Endothelial cell of umbilical vein (primary cell): ENCODE data around the gene PLCH1. TPM values are rescaled to one million over a fixed set of nuclear protein-coding genes. Genes with fewer than 3 reads are reported as not detected.

Source experiments
- BruUV-seq: library from RNA; stranded (reverse); fragments of 400-500 nt; replicated peaks from 2 replicates; lab custom pipeline; 2021; lab: Mats Ljungman, UMichigan
- CTCF ChIA-PET: fragments of 300-600, 350-600 bp; sonication (Branson Sonifier 250); formaldehyde crosslinking; loops from one replicate; lab custom pipeline; 2021; ENCODE audit warnings: antibody characterized with exemption, inconsistent platforms; lab: Charles Lee
- POLR2A ChIA-PET: fragments of 300-600, 350-600 bp; sonication (Branson Sonifier 250); formaldehyde crosslinking; loops from one replicate; lab custom pipeline; 2021; ENCODE audit warnings: antibody characterized with exemption, inconsistent platforms; lab: Charles Lee
- DNase-seq: peaks from one replicate; pipeline ENCODE4 v3.0.0-alpha.2; 2011; ENCODE audit warnings: low read depth, low spot score
- FAIRE-seq: peaks from 2 replicates; lab custom pipeline; 2011; peaks lifted over from hg19 to GRCh38; lab: Jason Lieb, UNC
- H2AFZ ChIP-seq: 2 replicates; pipeline ENCODE4 v1.6.0; 2012; ENCODE audit warnings: low read depth, low read length, control low read depth, inconsistent platforms
- H3K27ac ChIP-seq: 2 replicates; pipeline ENCODE4 v1.5.1; 2011; ENCODE audit warnings: low read depth, mild to moderate bottlenecking, control low read depth, low read length, moderate library complexity; ENCODE audit not compliant: insufficient read depth
- H3K27me3 ChIP-seq, 2 experiments: 2 replicates each; pipeline versions ENCODE4 v1.6.0 to v1.6.1; 2011; ENCODE audit warnings: low read length in 2 of 2, mixed read lengths in 1 of 2; ENCODE audit not compliant: control insufficient read depth in 2 of 2, insufficient read depth in 2 of 2
- H3K36me3 ChIP-seq, 2 experiments: 2 replicates in 1 of 2; 3 replicates in 1 of 2; pipeline ENCODE4 v1.5.1; 2011; ENCODE audit warnings: low read length in 2 of 2, mild to moderate bottlenecking in 1 of 2, moderate library complexity in 1 of 2; ENCODE audit not compliant: control insufficient read depth in 2 of 2, insufficient read depth in 2 of 2; ENCODE audit errors: extremely low read depth in 1 of 2
- H3K4me1 ChIP-seq: 3 replicates; pipeline ENCODE4 v1.5.1; 2011; ENCODE audit warnings: mild to moderate bottlenecking, low read length; ENCODE audit not compliant: control insufficient read depth, insufficient read depth; ENCODE audit errors: extremely low read depth
- H3K4me2 ChIP-seq: 2 replicates; pipeline ENCODE4 v1.6.1; 2011; ENCODE audit warnings: low read length, control low read depth, mixed read lengths; ENCODE audit not compliant: insufficient read depth
- H3K4me3 ChIP-seq, 3 experiments: fragments of 200-600 bp in 1 of 3; sonication (generic), shearing (Covaris generic) in 1 of 3; replicated peaks in 1 of 3; 2 replicates each; pipeline ENCODE4 v1.5.1; 2011 to 2016; ENCODE audit warnings: control low read depth in 3 of 3, low read length in 3 of 3, mild to moderate bottlenecking in 2 of 3, inconsistent platforms in 1 of 3, low read depth in 1 of 3, moderate library complexity in 1 of 3; ENCODE audit not compliant: insufficient read depth in 1 of 3
- H3K79me2 ChIP-seq: 2 replicates; pipeline ENCODE4 v1.6.0; 2012; ENCODE audit warnings: low read length, inconsistent platforms; ENCODE audit not compliant: control insufficient read depth, insufficient read depth
- H3K9ac ChIP-seq: replicated peaks from 2 replicates; pipeline ENCODE3; 2011; ENCODE audit warnings: low read length, control low read depth; ENCODE audit not compliant: insufficient read depth; ENCODE audit errors: extremely low read depth
- H3K9me1 ChIP-seq: replicated peaks from 3 replicates; pipeline ENCODE4 v1.6.0; 2011; ENCODE audit warnings: mild to moderate bottlenecking, low read length; ENCODE audit not compliant: control insufficient read depth, insufficient read depth; ENCODE audit errors: extremely low read depth
- H3K9me3 ChIP-seq: replicated peaks from 2 replicates; pipeline ENCODE4 v1.5.1; 2012; ENCODE audit warnings: low read length, inconsistent platforms; ENCODE audit not compliant: control insufficient read depth, insufficient read depth
- H4K20me1 ChIP-seq: replicated peaks from 2 replicates; pipeline ENCODE3; 2011; ENCODE audit warnings: mild to moderate bottlenecking, low read length; ENCODE audit not compliant: control insufficient read depth, insufficient read depth; ENCODE audit errors: extremely low read depth
- FOS ChIP-seq: IDR thresholded peaks from 2 replicates; pipeline ENCODE4 v1.6.1; 2011; ENCODE audit warnings: mild to moderate bottlenecking, low read length, moderate library complexity, borderline replicate concordance; ENCODE audit not compliant: insufficient read depth
- POLR2AphosphoS5 ChIP-seq: IDR thresholded peaks from 2 replicates; pipeline ENCODE4 v1.6.1; 2012; ENCODE audit warnings: low read depth, mild to moderate bottlenecking, control low read depth, low read length, moderate library complexity; ENCODE audit not compliant: insufficient read depth
- dilution Hi-C: fragments of 300-500 bp; cut with MboI; formaldehyde crosslinking; loops from one replicate; pipeline ENCODE4 v1.15.0; 2019; ENCODE audit warnings: low sequenced_read_pairs; ENCODE audit not compliant: extremely low pct_ligation_motif_present
- intact Hi-C: fragments of 100-400 bp; cut with micrococcal nuclease; formaldehyde crosslinking; loops from one replicate; pipeline ENCODE4 v1.10.0; 2022
- polyA plus RNA-seq, 4 experiments: library from polyadenylated mRNA; depleted of rRNA in 3 of 4; stranded (reverse) in 3 of 4; unstranded in 1 of 4; fragments of >200 nt; gene quantifications; 2 replicates each; pipeline versions ENCODE4 v1.2.1 to v1.2.3, GENCODE V29; 2011 to 2012; ENCODE audit warnings: missing spikeins in 1 of 4
- total RNA-seq: library from RNA; stranded (reverse); gene quantifications from 2 replicates; pipeline ENCODE4 v1.2.3, GENCODE V29; 2021
- TF ChIP-seq, protein P1 (sequence below), 2 donors: IDR thresholded peaks; 1 replicate in 1 of 2; 2 replicates in 1 of 2; pipeline ENCODE4 v1.5.1; 2011; ENCODE audit warnings: low read length in 2 of 2, mild to moderate bottlenecking in 2 of 2, moderate library complexity in 2 of 2, control low read depth in 1 of 2, inconsistent platforms in 1 of 2, low read depth in 1 of 2; ENCODE audit not compliant: insufficient read depth in 1 of 2; ENCODE audit errors: extremely low read depth in 1 of 2

PLCH1 gene
- total and polyA plus RNA-seq, 2 donors (not counting 3 experiments of a cell fraction or from before 2014, with no cell fraction given), result 0.03 TPM; not detected in 1

DNA sequence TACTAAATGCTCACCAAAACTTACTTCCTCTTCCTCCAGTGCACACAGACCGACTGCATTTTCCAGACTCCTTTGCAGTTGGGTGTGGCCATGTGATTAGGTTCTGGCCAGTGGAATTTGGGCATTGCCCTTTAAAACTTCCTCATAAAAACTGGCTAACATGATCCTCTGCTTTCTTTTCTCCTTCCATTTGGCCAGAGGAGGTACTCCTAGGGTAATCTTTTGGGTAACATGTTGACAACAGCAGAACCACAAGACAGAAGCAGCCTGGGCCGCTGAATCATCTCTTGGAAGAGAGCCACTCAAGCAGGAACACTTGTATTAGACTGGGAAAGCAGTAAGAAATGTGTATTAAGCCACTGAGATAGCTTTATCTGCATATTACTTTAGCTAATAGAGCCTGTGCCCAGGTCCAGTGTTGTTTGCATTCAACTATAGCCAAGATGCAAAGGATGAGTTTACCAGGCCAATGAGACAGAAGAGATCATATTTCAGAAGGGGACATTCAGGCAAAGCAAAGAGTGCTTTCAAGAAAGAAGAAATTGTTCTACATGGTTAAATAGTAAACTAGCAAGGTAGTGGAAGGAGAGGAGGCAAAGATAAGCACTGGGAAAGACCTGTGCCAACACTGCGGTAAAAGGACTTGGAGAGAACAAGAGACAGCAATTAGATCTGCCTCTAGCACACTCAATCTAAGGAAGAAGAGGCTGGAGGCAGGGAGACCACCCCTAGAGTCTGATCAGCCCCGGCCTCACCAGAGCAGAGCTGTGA lies 79.8 kb downstream of the PLCH1 start:
- H3K9me1 ChIP-seq, result no peaks in the 10 kb centered on the region
- no peaks in the 10 kb centered on the region for H3K27me3 ChIP-seq
- H3K4me2 ChIP-seq, result no peak overlapping the region
- H3K79me2 ChIP-seq, result no peaks in the 10 kb centered on the region
- POLR2A ChIA-PET, result no interaction called here
- H2AFZ ChIP-seq, result no peak overlapping the region
- no TSS peak for BruUV-seq
- DNase-seq, result no peak
- FAIRE-seq, result no peak
- H3K4me1 ChIP-seq, result no peaks in the 10 kb centered on the region
- H3K36me3 ChIP-seq, result no peaks in the 10 kb centered on the region
- no peaks in the 10 kb centered on the region for H3K9me3 ChIP-seq
- no peak overlapping the region for H3K9ac ChIP-seq
- H3K4me3 ChIP-seq, result no peak overlapping the region
- no peaks in the 10 kb centered on the region for H4K20me1 ChIP-seq
- dilution Hi-C loops (no loop called here), intact Hi-C loops (no loop called here)
- H3K27ac ChIP-seq, result no peak overlapping the region
- no peak for TF ChIP-seq POLR2AphosphoS5
- TF ChIP-seq FOS, result no peak
- TF ChIP-seq, protein P1, sequence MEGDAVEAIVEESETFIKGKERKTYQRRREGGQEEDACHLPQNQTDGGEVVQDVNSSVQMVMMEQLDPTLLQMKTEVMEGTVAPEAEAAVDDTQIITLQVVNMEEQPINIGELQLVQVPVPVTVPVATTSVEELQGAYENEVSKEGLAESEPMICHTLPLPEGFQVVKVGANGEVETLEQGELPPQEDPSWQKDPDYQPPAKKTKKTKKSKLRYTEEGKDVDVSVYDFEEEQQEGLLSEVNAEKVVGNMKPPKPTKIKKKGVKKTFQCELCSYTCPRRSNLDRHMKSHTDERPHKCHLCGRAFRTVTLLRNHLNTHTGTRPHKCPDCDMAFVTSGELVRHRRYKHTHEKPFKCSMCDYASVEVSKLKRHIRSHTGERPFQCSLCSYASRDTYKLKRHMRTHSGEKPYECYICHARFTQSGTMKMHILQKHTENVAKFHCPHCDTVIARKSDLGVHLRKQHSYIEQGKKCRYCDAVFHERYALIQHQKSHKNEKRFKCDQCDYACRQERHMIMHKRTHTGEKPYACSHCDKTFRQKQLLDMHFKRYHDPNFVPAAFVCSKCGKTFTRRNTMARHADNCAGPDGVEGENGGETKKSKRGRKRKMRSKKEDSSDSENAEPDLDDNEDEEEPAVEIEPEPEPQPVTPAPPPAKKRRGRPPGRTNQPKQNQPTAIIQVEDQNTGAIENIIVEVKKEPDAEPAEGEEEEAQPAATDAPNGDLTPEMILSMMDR (IDR thresholded peaks at IDR 0.05; ENCODE audit: extremely low read depth in 1 of 2, insufficient read depth in 1 of 2, low read depth in 1 of 2, low read length in 2 of 2), result no peak
- CTCF ChIA-PET, result interaction anchor here (0.7 to 1.6 kb wide), 4 partner anchors 8 to 46 kb away, joined by 3 to 6 read pairs (median 4); no protein-coding TSS in a partner anchor
